NCI-H82 treated with DMSO at 0.1 percent for 48 hours (cell line): ENCODE results near the gene MARK2.

ENCODE experiments used
- DNase-seq: peaks from one replicate; lab custom pipeline; 2025; ENCODE audit not compliant: unreplicated experiment; lab: John Stamatoyannopoulos, UW

Gene MARK2

GRCh38 chr11:63879598-63880402 lies 40.9 kb downstream of the MARK2 start:
- DNase-seq, result no peak

- no peak for DNase-seq
Measured at GRCh38 chr11:63880403-63880790, 41.5 kb downstream of the MARK2 start.

GRCh38 chr11:63882555-63883242 lies 43.8 kb downstream of the MARK2 start:
- DNase-seq, result no peak

GRCh38 chr11:63883791-63884190 lies 44.9 kb downstream of the MARK2 start:
- no peak for DNase-seq

- DNase-seq, result no peak
Measured at GRCh38 chr11:63884196-63884932, 45.5 kb downstream of the MARK2 start.

- DNase-seq, result no peak
Measured at GRCh38 chr11:63887386-63887999, 48.6 kb downstream of the MARK2 start.

- DNase-seq, result no peak
Measured at GRCh38 chr11:63888170-63889086, 49.5 kb downstream of the MARK2 start.

- no peak for DNase-seq
Measured at GRCh38 chr11:63889344-63889743, 50.4 kb downstream of the MARK2 start.

GRCh38 chr11:63890368-63890767 lies 51.5 kb downstream of the MARK2 start:
- DNase-seq, result no peak

- DNase-seq, result no peak
Measured at GRCh38 chr11:63892228-63892627, 53.3 kb downstream of the MARK2 start.

- no peak for DNase-seq
Measured at GRCh38 chr11:63893355-63893754, 54.4 kb downstream of the MARK2 start.

GRCh38 chr11:63896071-63896470 lies 57.2 kb downstream of the MARK2 start:
- no peak for DNase-seq

- DNase-seq, result no peak
Measured at GRCh38 chr11:63897459-63898146, 58.7 kb downstream of the MARK2 start.

- no peak for DNase-seq
Measured at GRCh38 chr11:63901660-63902059, 62.8 kb downstream of the MARK2 start.

GRCh38 chr11:63903884-63904283 lies 65.0 kb downstream of the MARK2 start:
- DNase-seq, result no peak

- no peak for DNase-seq
Measured at GRCh38 chr11:63904743-63905142, 65.8 kb downstream of the MARK2 start.

- DNase-seq, result no peak
Measured at GRCh38 chr11:63905179-63905578, 66.3 kb downstream of the MARK2 start.

- DNase-seq, result no peak
Measured at GRCh38 chr11:63906087-63906486, 67.2 kb downstream of the MARK2 start.

- DNase-seq, result no peak
Measured at GRCh38 chr11:63906585-63906984, 67.7 kb downstream of the MARK2 start.

- DNase-seq, result no peak
Measured at GRCh38 chr11:63907063-63907462, 68.2 kb downstream of the MARK2 start.
